Heart right ventricle (tissue), 16 donors: ENCODE measurements around the gene GINS1. TPM values are rescaled to one million over a fixed set of nuclear protein-coding genes. Genes with fewer than 3 reads are reported as not detected.

ENCODE experiments used
- ATAC-seq, 8 donors: fragments of 200-7000 bp; cut with Tn5 transposase; one replicate each; pipeline ENCODE4 v1.9.1; 2020; ENCODE audit warnings: mild to moderate bottlenecking in 8 of 8, moderate library complexity in 8 of 8, moderate number of reproducible peaks in 1 of 8
- DNase-seq, 2 donors: peaks; one replicate each; pipeline ENCODE4 v3.0.0-alpha.2; 2020
- H3K27ac ChIP-seq, 10 donors: fragments of 200-600 bp; sonication (generic) in 2 of 10; one replicate each; pipeline versions ENCODE4 v1.5.0 to v1.8.0; 2020 to 2022; ENCODE audit warnings: mild to moderate bottlenecking in 3 of 10
- H3K27me3 ChIP-seq, 7 donors: fragments of 200-600 bp; one replicate each; pipeline ENCODE4 v1.8.0; 2021 to 2022; ENCODE audit warnings: mild to moderate bottlenecking in 2 of 7
- H3K36me3 ChIP-seq, 9 donors: fragments of 200-600 bp; sonication (generic) in 1 of 9; one replicate each; pipeline versions ENCODE4 v1.5.0 to v1.8.0; 2020 to 2022; ENCODE audit warnings: mild to moderate bottlenecking in 2 of 9
- H3K4me1 ChIP-seq, 9 donors: fragments of 200-600 bp; sonication (generic) in 1 of 9; one replicate each; pipeline versions ENCODE4 v1.5.0 to v1.8.0; 2020 to 2022; ENCODE audit warnings: mild to moderate bottlenecking in 4 of 9
- H3K4me3 ChIP-seq, 10 donors: fragments of 200-600 bp; sonication (generic) in 2 of 10; one replicate each; pipeline versions ENCODE4 v1.5.0 to v1.8.0; 2020 to 2022; ENCODE audit warnings: mild to moderate bottlenecking in 7 of 10, moderate library complexity in 2 of 10
- H3K9me3 ChIP-seq, 11 donors: fragments of 200-600 bp in 10 of 11; sonication (generic) in 2 of 11; one replicate each; pipeline versions ENCODE4 v1.5.0 to v1.8.0; 2013 to 2022; ENCODE audit warnings: mild to moderate bottlenecking in 2 of 11, control low read depth in 1 of 11, moderate library complexity in 1 of 11
- CTCF ChIP-seq, 9 donors: fragments of 200-600 bp; sonication (generic) in 2 of 9; IDR thresholded peaks; one replicate each; pipeline versions ENCODE4 v1.5.0 to v1.8.0; 2021 to 2022; ENCODE audit warnings: antibody characterized with exemption in 9 of 9, mild to moderate bottlenecking in 5 of 9, moderate library complexity in 1 of 9
- WGBS, 2 donors: extraction: QIAGEN DNeasy Blood & Tissue Kit; methylation state at CpG; one replicate each; pipeline ENCODE4 v1.1.7; 2013; ENCODE audit warnings: inconsistent platforms in 1 of 2; 5-methylcytosine and 5-hydroxymethylcytosine counted together
- intact Hi-C, 10 donors: fragments of 100-400 bp; cut with DNase I; formaldehyde crosslinking; loops; one replicate each; pipeline versions ENCODE4 v1.11.1 to v1.14.2; 2022
- polyA plus RNA-seq, 2 donors: library from polyadenylated mRNA; stranded (reverse); fragments of 200-250 nt; gene quantifications; one replicate each; pipeline ENCODE4 v1.2.3, GENCODE V29; 2013
- total RNA-seq, 10 donors: library from RNA; stranded (reverse); fragmentation: NEBNext Ultra II Directional in 3 of 10; extraction: Animal tissue kit (Norgen Biotek cat#: 25700) in 3 of 10; gene quantifications; one replicate each; pipeline versions ENCODE4 v1.2.1 to v1.2.4, GENCODE V29; 2021 to 2023
- donor health status: Arrhythmogenic right ventricular cardiomyopathy.
- donor health status: ischemic (EF 13 %, LVEDD 7.1; RV severe dilation, severe dysfunction).
- donor health status: healthy with polysubstance abuse.
- donor health status: DM: no; HTN: yes; CAD: no.
- donor health status: DM: no; HTN: no; CAD: no.
- donor health status: ischemic (EF 25% LVEDD 6.9; RV normal size, moderate dysfunction).
- donor health status: ischemic (EF 25% LVEDD 5.7; RV mildly dilated, moderate dysfunction).
- donor health status: healthy.
- donor health status: DM: yes; HTN: yes; CAD: no.
- donor health status: Ischemic cardiomyopathy.
- donor health status: ischemic (EF 35%, LVEDD 5.7; RV mildly dilated, moderate dysfunction).
- donor health status: nonischemic (EF 11% LVEDD 7.7; RV severe dilation, severe dysfunction).
- donor health status: DM: yes; HTN: yes; CAD: no.
- donor health status: PGD.
- donor health status: ischemic (EF 29% LVEDD 5.4; RV normal size, mild dysfunction).
- donor health status: nonischemic (EF 23%, LVEDD 6.1; RV moderate dilation, normal function).

Gene GINS1
- total and polyA plus RNA-seq, 12 donors = 0.19 to 1.6 (median 0.54) TPM

- Histone ChIP-seq H3K27ac (no peak overlapping the region), H3K4me3 (no peak overlapping the region), H3K4me1 (peaks cover 0 to 20% (median 4%) of the 10 kb centered on the region in 9 donors), H3K27me3 (no peaks in the 10 kb centered on the region), H3K36me3 (peaks cover 0 to 20% (median 0%) of the 10 kb centered on the region in 9 donors), H3K9me3 (no peaks in the 10 kb centered on the region)
- TF ChIP-seq CTCF (IDR thresholded peaks at IDR 0.05) = no peak
- intact Hi-C loops = no loop called here
- no peak for DNase-seq
- ATAC-seq = no peak
- WGBS, 2 donors = 54 to 61% methylated on average over 2 of the region's 2 CpGs
These were observed 79.8 kb downstream of the GINS1 start for GRCh38 chr20:25487306-25487705.

GRCh38 chr20:25487975-25488374 lies 80.5 kb downstream of the GINS1 start:
- Histone ChIP-seq H3K27me3 (no peaks in the 10 kb centered on the region), H3K4me3 (no peak overlapping the region), H3K9me3 (no peaks in the 10 kb centered on the region), H3K36me3 (peaks cover 0 to 20% (median 0%) of the 10 kb centered on the region in 9 donors), H3K27ac (no peak overlapping the region), H3K4me1 (peaks cover 0 to 20% (median 4%) of the 10 kb centered on the region in 9 donors)
- ATAC-seq (no peak), DNase-seq (no peak)
- intact Hi-C loops = no loop called here
- 97 to 99% methylated on average over 11 of the region's 11 CpGs for WGBS, 2 donors
- TF ChIP-seq CTCF (IDR thresholded peaks at IDR 0.05) = no peak

GRCh38 chr20:25489221-25489871 lies 81.9 kb downstream of the GINS1 start:
- Histone ChIP-seq H3K9me3 (no peaks in the 10 kb centered on the region), H3K4me1 (peaks cover 0 to 20% (median 4%) of the 10 kb centered on the region in 9 donors), H3K4me3 (no peak overlapping the region), H3K27ac (no peak overlapping the region), H3K27me3 (no peaks in the 10 kb centered on the region), H3K36me3 (peaks cover 0 to 13% (median 0%) of the 10 kb centered on the region in 9 donors)
- 94 to 95% methylated on average over 15 of the region's 15 CpGs for WGBS, 2 donors
- TF ChIP-seq CTCF (IDR thresholded peaks at IDR 0.05) = no peak
- no peak for DNase-seq
- ATAC-seq = no peak
- intact Hi-C loops = no loop called here

- intact Hi-C loops = no loop called here
- peaks cover 0 to 12% (median 4%) of the 10 kb centered on the region in 9 donors for H3K4me1 ChIP-seq
- TF ChIP-seq CTCF (IDR thresholded peaks at IDR 0.05) = no peak
- H3K4me3 ChIP-seq = no peak overlapping the region
- H3K27ac ChIP-seq = no peak overlapping the region
- 87 to 89% methylated on average over 15 of the region's 15 CpGs for WGBS, 2 donors
- no peaks in the 10 kb centered on the region for H3K27me3 ChIP-seq
- peaks cover 0 to 13% (median 0%) of the 10 kb centered on the region in 9 donors for H3K36me3 ChIP-seq
- DNase-seq = no peak
- no peaks in the 10 kb centered on the region for H3K9me3 ChIP-seq
- ATAC-seq = no peak
These were observed 83.4 kb downstream of the GINS1 start for GRCh38 chr20:25490656-25491445.
